Omental fat pad (tissue), 4 donors: ENCODE results near the gene TXNDC11. TPM values are rescaled to one million over a fixed set of nuclear protein-coding genes. Genes with fewer than 3 reads are reported as not detected.
A peak's percentile ranks its signal among the peaks of the same experiment; 100 is the strongest.

Experiments
- ATAC-seq: fragments of 150-250 bp; one replicate; pipeline ENCODE4 v1.9.1; 2016; ENCODE audit warnings: mild to moderate bottlenecking, moderate library complexity; ENCODE audit not compliant: low FRiP score
- DNase-seq: peaks from one replicate; pipeline ENCODE4 v3.0.0-alpha.2; 2019; ENCODE audit warnings: low spot score
- total RNA-seq, 4 donors: library from RNA; depleted of rRNA; stranded (reverse); fragments of >200 nt; gene quantifications; one replicate each; pipeline ENCODE4 v1.1.0, GENCODE V29; 2016
- TF ChIP-seq, protein P1 (sequence below), 3 donors: fragments of 450-650 bp; IDR thresholded peaks; one replicate each; pipeline ENCODE4 v1.5.1; 2016 to 2017; ENCODE audit warnings: antibody characterized with exemption in 3 of 3, mild to moderate bottlenecking in 3 of 3, moderate library complexity in 2 of 3

TXNDC11 gene
- total RNA-seq, 4 donors from 2014 or later = 40.2 to 53.0 (median 49.1) TPM

DNA sequence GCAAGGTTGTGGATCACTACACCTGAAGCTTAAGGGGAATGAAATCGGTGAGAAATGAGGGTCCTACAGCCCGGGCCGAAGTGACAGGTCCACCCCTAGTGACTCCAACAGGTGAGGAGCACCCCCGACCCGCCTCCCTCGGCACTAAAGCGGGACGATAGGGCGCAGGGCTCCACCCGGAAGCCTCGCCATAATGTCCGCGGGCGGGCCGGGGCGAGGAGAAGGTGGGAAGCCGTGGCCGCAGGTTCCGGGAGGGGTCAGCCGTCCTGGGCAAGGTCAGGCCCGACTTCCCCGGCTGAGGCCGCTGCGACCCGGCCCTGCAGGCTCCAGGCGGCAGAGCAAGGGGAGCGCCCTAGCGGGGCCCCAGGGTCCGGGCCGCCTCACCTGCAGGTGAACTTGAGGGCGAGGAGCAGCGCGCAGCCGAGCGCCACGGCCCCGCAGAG lies 543 bp downstream of the TXNDC11 start:
- no peak for DNase-seq
- ATAC-seq = peak; percentile 22
- TF ChIP-seq, protein P1, sequence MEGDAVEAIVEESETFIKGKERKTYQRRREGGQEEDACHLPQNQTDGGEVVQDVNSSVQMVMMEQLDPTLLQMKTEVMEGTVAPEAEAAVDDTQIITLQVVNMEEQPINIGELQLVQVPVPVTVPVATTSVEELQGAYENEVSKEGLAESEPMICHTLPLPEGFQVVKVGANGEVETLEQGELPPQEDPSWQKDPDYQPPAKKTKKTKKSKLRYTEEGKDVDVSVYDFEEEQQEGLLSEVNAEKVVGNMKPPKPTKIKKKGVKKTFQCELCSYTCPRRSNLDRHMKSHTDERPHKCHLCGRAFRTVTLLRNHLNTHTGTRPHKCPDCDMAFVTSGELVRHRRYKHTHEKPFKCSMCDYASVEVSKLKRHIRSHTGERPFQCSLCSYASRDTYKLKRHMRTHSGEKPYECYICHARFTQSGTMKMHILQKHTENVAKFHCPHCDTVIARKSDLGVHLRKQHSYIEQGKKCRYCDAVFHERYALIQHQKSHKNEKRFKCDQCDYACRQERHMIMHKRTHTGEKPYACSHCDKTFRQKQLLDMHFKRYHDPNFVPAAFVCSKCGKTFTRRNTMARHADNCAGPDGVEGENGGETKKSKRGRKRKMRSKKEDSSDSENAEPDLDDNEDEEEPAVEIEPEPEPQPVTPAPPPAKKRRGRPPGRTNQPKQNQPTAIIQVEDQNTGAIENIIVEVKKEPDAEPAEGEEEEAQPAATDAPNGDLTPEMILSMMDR (IDR thresholded peaks at IDR 0.05) = no peak

DNA sequence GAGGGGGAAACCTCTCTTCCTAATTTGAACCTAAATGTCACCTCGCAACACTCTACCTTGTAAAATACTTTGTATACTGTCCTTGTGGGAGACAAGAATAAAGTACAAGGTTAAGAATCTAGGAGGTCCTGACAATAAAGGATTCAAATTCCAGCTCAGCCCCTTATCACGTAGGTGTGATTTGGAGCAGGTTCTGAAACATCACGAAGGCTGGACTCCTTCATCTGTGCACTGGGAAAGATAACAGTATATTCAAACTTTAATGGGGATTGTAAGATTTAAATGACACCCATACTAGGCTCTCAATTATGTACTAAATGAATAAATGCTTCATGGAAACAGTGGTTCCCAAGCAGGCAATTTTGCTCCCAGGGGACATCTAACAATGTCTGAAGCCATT lies 2.1 kb downstream of the TXNDC11 start:
- TF ChIP-seq, protein P1 (IDR thresholded peaks at IDR 0.05) = no peak
- no peak for ATAC-seq
- no peak for DNase-seq

DNA sequence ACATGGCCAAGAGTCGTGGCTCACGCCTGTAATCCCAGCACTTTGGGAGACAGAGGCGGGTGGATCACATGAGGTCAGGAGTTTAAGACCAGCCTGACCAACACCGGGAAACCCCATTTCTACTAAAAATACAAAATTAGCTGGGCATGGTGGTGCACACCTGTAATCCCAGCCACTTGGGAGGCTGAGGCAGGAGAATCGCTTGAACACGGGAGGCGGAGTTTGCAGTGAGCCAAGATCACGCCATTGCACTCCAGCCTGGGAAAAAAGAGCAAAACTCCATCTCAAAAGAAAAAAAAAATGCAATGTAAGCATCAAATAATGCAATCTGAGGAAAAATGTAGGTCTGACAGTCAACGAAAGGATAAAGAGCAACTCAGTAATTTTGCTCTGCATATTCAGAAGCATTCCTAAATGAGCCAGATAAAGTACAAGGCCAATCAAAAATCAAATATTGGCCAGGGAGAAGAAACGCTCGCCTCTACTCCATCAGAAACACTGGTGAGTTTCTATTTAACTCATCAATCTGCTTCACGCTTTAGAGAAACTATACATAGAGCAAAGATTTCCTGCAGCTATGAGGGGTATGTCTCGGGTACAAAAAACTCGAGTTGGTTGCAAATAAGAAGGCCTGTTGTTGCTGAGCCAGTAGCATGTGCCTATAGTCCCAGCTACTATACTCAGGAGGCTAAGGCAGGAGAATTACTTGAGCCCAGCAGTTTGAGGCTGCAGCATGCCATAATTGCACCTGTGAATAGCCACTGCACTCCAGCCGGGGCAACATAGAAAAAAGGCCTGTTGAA lies 3.7 kb downstream of the TXNDC11 start:
- TF ChIP-seq, protein P1 (IDR thresholded peaks at IDR 0.05) = no peak
- ATAC-seq = no peak

DNA sequence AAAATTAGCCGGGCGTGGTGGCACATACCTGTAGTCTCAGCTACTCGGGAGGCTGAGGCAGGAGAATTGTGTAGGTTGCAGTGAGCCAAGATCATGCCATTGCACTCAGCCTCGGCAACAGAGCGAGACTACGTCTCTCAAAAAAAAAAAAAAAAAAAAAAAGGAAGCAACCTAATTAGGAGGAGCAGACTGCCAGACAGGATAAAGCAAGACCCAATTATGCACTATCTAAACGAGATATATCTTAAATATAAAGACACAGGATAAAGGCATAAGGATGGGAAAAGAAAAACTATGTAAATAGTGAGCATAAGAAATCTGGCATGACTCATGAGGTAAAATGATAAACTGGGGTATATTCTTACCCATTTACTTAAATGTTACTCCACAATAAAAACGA lies 4.9 kb downstream of the TXNDC11 start:
- no peak for DNase-seq
- TF ChIP-seq, protein P1 (IDR thresholded peaks at IDR 0.05) = no peak
- no peak for ATAC-seq

More for the DNA sequence above, 3.7 kb downstream of the TXNDC11 start:
- DNase-seq = no peak

DNA sequence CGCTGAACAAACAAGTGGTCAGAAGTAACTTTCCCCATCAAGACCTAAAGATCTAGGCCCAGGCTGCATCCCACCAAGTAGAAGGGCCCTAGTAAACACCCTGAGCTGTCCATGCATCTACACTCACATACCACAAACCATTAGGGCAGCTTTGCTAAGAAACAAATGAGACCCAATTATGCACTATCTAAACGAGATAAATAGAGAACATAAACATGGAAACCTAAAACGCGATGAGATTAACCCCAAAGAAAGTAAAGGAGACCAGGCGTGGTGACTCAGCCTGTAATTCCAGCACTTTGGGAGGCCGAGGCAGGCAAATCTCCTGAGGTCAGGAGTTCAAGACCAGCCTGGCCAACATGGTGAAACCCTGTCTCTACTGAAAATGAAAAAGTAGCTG lies 5.8 kb downstream of the TXNDC11 start:
- ATAC-seq = no peak
- DNase-seq = no peak
- TF ChIP-seq, protein P1 (IDR thresholded peaks at IDR 0.05) = no peak

DNA sequence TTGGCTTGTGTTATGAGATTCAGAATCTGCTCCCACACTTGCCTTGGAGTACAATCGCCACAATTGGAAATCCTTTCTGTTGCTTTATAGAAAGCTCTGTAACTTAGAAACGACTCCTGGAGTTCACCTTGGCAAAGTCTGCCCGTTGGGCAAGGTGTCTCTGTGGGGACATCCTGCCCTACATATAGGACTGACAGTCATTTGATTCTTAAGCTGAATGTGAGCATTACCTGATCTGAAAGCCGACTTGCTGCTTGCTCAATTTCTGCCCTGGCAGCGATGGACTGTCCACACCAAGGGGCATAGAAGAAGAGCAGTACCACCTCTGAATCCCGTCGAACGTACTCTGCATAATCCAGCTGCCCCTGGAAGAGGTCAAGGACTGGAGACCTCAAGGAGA lies 6.9 kb downstream of the TXNDC11 start:
- TF ChIP-seq, protein P1 (IDR thresholded peaks at IDR 0.05) = no peak
- ATAC-seq = no peak
- DNase-seq = no peak

DNA sequence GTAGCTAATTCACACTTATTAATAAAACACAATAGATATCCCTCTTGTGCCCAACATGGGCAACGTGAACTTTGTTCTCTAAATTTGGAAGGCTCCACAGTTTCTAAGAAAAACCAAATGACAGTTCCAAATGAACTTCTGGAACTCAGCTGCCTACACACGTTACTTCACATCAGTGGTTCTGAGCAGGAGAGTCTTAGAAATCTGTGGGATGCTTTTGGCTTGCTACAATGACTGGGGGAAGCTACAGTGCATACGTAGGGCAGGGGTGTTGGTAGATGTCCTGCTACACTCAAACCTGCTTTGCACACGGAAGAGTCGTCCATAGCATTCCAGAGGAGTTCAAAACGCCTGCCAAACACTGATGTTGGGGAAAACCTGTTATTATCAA lies 8.0 kb downstream of the TXNDC11 start:
- no peak for DNase-seq
- no peak for ATAC-seq
- TF ChIP-seq, protein P1 (IDR thresholded peaks at IDR 0.05) = no peak
